HuH-7 (cell line): ENCODE results near the gene OSBPL7.

Source experiments
- DNase-seq: peaks from one replicate; pipeline ENCODE4 v3.0.0; 2011; ENCODE audit warnings: low spot score

Gene OSBPL7

GRCh38 chr17:47847341-47848197 lies 26.0 kb upstream of the OSBPL7 start:
- peak; percentile 80 for DNase-seq

- DNase-seq, result no peak
Observed at GRCh38 chr17:47846716-47847340, 25.2 kb upstream of the OSBPL7 start.

DNA sequence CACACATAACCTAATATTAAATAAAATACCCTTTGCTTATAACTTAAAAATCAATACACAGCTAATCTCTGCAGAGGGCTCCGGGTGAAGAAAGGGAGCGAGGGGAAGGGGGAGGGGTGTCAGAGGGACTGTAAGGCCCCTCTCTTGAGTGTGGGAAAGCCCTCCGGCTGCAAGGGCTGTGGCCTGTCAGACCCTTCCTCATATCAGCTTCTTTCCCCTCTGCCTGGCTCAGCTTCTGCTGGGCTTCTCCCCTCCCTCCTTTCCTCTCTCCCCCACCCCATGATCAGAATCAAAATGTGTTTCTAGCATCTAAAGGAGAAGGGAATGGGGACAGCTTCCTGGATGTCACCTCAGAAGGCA lies 24.1 kb upstream of the OSBPL7 start:
- DNase-seq, result no peak

GRCh38 chr17:47844814-47845715 lies 23.5 kb upstream of the OSBPL7 start:
- DNase-seq, result peak; percentile 81

GRCh38 chr17:47844227-47844626 lies 22.6 kb upstream of the OSBPL7 start:
- no peak for DNase-seq

- no peak for DNase-seq
Observed at GRCh38 chr17:47843391-47843730, 21.8 kb upstream of the OSBPL7 start.

- no peak for DNase-seq
Observed at GRCh38 chr17:47841488-47842291, 20.1 kb upstream of the OSBPL7 start.

DNA sequence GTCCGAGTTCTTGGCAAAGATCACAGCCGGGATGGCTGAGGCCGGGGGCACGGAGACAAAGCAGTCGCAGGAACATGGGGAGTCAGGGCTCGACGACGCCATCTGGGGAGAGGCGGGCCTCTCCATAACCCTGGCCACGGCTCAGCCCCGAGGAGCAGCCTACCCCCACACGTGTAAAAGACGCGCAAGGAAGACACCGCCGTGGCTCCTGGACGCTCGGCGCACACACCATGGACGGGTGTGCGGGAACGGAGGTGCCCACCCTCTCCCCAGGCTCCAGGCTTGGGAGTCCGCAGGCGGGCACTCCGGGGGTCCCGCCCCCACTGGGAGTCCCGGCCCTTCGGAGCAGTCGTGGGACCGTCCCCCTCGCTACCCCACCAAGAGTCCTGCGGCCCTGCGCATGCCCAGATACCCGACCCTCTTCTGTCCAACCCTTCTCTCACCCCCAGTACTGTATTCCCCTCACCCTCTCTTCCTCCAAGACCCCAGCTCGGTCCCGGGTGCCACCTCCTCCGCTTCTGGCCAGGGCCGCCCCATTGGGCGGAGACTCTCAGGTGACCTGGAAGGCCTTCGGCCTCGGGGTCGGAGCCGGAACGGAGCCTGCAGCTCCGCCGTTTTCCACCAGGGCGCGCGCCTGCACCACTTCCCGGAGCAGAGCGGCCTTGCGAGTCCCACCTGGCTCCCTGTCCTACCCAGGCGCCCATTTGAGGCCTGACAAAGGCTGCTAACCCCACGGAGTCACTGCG lies 19.3 kb upstream of the OSBPL7 start, which contains the start of gene SCRN2:
TSS of gene SCRN2 (minus strand) at position 532 of the 746 bp plus-strand sequence. CDS start at position 102, 430 bp downstream.
- DNase-seq, result peak; percentile 97

DNA sequence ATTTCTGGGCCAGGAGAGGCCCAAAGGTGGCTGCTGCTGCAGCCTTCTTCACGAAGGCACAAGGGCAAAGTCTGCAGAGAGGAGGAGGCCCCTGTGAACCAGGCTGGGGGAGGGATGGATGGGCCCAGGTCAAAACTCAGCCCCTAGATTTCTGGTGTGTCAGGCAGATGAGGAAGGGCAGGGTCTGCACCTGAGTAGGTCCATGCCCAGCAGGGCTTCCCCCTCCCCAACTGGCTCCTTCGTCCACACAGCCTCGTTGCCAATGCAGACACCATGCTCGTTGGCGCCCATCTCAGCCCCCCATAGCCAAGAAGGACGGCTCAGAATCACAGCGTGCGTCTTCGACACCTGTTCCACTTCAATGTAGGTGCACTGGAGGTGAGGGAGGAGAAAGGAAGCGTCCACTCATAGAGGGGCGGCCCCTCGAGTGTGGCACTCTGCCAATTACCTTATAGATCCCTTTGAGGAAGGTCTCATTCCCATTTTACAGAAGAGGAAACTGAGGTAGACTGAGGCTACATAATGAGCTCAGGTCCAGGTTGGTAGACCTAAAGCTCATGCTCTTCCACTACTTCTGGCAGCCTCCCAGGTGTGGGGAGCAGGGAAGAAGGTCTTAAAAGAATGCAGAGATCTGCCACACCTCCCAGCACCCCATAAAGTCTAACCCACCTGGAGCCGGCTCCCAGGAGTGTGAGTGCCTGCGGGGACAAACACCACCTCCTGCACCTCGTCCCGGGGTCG lies 18.6 kb upstream of the OSBPL7 start:
- DNase-seq, result no peak

DNA sequence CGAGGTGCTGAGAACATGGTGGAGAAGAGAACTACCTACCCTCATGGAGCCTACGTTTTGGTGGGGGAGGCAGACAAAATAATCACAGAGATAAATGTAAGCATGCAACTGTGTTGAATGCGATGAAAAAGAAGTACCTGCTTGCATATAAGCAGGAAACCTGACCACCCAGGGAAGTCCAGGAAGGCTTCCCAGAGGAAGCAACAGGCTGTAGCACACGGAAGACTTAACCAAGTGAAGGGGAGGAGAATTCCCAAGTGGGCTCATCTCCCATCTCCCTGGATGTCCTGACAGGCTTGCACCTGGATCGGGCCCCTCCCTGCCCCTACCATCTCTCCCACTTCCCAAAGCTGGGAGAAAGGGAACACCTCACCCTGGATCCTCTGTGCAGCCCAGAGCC lies 17.5 kb upstream of the OSBPL7 start:
- DNase-seq, result no peak

DNA sequence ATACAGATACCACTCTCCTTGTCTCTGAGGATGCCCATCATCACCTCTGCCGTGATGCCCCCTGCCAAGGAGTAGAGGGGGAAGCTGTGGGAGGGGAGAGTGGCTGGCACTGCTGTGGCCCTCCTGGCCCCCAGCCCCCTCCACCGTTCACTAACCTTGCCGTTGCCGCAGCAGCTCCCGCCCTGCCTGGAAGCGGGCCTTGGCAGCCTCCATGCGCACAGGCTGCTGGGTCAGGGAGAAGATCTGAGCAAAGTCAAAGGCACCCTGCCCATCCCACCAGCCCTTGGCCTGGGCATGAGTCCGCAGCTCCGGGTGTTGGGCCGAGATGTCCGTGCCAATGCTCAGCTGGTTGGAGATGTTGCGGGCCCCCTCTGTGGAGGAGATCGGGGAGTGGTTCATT lies 17.0 kb upstream of the OSBPL7 start:
- DNase-seq, result no peak

GRCh38 chr17:47837401-47838039 lies 15.9 kb upstream of the OSBPL7 start:
- DNase-seq, result no peak

DNA sequence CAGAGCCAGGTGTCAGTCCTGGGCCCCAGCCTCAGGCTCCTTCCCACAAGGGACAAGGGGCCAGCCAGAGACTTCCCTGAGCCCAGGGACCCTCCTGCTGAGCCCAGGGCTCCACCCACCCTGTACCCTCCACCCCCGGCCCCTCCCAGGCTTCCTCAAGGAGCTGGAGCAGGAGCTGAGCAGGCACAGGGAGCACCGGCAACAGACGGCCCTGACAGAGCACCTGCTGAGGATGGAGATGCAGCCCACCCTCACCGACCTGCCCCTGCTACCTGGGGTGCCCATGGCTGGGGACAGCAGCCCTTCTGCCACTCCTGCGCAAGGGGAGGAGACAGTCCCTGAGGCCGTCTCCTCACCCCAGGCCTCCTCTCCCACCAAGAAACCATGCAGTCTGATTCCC lies 15.0 kb upstream of the OSBPL7 start:
- no peak for DNase-seq

- no peak for DNase-seq
Observed at GRCh38 chr17:47834756-47835155, 13.2 kb upstream of the OSBPL7 start.

DNA sequence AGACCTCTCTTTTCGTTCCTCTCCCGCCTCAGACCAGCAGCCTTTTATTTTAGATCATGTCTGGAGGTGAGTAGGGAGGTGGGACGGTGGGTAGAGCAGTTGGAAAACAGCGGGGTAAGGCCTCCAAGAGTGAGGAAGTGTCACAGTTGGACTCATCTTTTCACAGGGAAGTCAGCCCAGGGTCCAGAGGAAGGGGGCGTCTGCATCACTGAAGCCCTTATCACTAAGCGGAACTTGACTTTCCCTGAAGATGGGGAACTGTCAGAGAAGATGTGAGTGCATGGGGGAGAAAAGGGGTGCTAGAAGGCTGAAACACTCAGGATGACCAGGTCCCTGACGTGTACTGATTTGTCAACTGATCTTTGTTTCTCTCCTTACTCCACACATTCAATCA lies 10.3 kb upstream of the OSBPL7 start:
- no peak for DNase-seq

DNA sequence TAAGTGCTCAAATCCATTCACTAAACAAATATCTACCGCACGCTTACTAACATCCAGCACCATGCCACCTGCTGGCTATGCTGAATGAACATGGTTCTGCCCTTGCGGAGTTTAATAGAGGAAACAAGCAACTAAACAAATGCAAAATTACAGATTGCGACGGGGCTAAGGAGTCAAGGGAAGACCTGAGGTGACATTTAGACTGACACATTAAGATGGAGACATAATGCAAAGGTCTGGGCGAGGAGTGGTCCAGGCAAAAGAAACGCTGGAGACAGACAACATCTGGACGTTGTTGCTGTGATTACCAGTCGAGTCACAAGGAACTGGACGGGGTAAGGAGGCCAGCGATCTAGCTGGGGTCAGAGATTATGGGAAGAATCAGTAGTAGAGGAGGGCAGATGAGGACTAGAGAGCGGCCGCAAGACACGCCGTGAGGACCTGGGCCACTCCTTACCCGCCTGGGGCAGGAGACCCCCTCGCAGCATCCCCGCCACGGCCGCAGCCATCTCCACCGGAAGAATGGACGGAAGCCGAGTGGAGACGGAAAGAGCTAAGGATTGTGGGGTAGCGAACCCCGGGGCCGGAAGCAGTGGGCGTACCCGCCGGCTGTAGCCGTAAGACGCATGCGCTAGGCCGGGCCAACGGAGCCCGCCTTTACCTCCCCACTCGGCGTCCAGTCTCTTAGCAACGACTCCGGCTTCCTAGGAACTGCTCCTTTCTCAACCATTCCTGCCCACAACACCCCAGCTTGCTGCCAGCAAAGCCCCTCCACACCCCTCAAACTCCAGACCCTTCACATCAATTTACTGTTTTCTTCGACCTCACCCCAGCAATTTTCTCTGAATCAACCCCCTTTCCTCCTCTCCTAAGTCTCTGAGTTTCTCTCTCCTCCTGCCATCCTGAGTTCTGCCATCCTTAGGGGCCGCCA lies 9.7 kb upstream of the OSBPL7 start, which contains the start of the genes LRRC46 and MRPL10:
TSS of gene LRRC46 (plus strand) at position 668 of the 931 bp plus-strand sequence. CDS start 320 bp downstream, outside the sequence.
TSS of gene MRPL10 (minus strand) at position 539 of the 931 bp plus-strand sequence. CDS start at position 509, 30 bp downstream.
- peak; percentile 99 for DNase-seq

GRCh38 chr17:47830396-47831002 lies 8.9 kb upstream of the OSBPL7 start:
- DNase-seq, result no peak

DNA sequence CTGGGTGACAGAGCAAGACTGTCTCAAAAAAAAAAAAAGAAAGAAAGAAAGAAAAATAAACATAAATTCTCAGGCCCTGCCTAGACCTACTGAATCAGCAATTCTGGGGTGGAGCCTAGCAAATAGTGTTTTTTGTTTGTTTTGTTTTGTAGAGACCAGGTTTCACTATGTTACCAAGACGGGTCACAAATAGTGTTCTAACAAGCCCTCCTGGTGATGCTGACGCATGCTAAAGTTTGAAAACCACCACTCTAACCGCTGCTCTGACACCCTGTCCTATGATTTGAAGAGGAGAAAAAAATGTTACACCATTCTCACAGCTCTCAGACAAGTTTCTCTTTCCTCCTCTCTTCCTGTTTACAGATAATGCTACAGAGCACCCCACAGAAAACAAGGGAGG lies 8.3 kb upstream of the OSBPL7 start:
- DNase-seq, result no peak
